ENCODE results near the gene OR4F17.
"Not testable (repeated sequence)": the region's sequence is repeated elsewhere in the genome, so short reads cannot be mapped to it uniquely, and the experiment has no call there.

- not testable (repeated sequence) for TF ChIP-seq POLR2AphosphoS5 (IDR thresholded peaks at IDR 0.05; ENCODE audit: borderline replicate concordance, low read depth, low read length); EZH2 (IDR thresholded peaks at IDR 0.05)
Measured at GRCh38 chr19:106804-107203, at the start of gene OR4F17.

Measured in SK-N-MC (cell line).